ENCODE results near the gene PLPP3.
"Not testable (repeated sequence)": the region's sequence is repeated elsewhere in the genome, so short reads cannot be mapped to it uniquely, and the experiment has no call there.

The PLPP3 gene

DNA sequence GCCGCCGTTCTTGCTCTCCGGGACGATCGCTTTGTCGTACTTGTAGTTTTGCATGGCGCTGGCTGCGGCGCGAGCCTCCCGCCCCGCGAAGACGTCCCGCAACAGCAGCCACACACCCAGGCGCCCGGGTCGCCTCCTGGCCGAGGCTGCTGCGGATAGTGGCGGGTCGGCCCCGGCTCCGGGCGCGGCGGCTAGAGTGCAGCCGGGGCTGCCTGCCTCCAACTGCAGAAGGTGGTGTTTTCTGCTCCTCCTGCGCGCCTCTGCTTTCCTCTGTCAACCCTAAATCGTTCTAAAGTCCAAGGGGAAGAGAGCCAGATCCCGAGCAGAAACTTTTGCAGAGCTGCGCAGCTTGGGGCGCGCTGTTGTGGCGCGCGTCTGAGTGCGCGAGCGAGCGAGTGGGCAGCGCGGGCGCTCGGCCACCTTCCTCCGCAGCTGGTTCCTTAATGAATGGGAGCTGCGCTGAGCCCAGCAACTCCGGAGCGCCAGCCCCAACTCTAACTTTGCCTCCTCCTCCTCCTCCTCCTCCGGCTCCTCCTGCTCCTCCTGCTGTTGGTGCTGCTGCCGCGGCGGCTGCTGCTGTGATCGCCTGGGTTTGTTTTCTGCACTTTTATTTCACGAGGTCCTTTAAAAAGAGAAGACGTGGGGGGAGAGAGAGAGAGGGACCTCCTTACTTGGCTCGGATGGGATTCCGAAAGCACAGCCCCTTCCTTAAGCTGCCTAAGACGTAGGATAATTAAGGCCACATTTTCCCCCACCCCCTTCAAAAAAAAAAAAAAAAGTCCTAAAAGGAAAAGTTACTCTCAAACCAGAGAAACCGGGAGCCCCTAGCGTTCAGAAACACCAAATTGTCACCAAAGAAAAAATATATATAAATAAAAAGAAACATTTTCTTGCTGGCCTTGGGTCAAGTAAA, at the start of gene PLPP3:
Gene PLPP3, minus strand, starts transcription at position 601 of the 913 bp plus-strand sequence. Its CDS starts 547 bp downstream, at position 54.
- DNase-seq = peak in 1 of 2 experiments; percentile 43

DNA sequence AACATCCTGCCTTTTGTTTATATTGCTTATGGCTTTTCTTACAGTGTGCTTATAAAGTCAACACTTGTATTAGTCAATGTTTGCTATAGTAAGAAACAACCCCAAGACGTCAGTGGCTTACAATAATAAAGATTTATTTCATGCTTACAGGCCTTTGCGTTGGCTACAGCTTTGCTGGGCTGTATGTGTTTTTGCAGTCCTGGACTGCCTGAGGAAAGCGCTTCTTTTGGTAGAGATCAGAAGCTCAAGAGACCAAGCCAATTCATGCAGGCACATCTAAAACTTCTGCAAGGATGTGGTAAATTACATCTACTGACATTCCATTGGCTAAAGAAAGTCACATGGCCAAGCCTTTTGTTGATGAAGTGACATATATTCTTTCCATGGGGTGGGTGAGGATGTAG, 48.3 kb upstream of the PLPP3 start:
- no peak for DNase-seq

DNA sequence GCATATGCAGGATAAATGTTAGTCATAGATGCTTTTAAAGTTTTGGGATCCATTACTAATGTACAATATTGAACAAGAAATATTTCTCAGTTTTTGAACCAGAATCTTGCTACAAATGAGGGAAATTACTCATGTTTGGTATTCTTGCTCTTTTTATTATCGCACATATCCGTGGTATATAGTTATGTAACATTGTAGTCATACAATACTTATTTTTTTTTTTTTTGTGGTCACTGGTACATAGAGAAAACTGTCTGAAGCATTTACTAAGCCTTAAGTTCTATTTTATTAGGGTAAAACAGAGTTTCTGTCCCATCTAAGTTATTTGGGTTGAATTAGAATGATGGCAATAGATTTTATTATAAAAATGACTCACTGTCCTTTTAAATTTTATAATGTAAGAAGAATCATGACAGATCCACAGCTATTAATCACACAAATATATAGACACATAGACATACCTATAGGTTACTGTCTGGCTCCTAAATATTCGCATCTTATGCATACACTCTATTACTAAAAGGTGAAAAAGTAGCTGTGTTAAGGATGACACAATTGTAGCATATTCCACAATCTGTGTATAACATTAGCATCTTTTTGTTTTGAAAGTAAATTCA, 47.8 kb upstream of the PLPP3 start:
- DNase-seq = no peak

DNA sequence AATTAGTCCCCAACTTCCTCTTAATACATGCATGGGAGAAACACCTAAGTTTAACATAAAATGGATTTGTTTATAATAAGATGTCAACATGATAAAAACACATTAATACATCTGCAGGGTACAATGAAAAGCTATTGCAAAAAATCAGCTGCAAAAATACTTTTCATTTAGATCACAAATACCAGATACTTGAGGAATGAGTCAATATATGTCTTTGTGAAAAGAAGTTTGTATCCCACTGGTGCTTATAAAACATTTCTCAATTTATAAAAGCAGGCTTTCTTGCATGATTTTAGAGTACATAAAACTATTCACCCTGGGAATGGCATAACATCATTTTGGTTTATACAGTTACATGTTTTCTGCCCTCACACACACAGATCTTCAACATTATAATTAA, 47.2 kb upstream of the PLPP3 start:
- DNase-seq = no peak

DNA sequence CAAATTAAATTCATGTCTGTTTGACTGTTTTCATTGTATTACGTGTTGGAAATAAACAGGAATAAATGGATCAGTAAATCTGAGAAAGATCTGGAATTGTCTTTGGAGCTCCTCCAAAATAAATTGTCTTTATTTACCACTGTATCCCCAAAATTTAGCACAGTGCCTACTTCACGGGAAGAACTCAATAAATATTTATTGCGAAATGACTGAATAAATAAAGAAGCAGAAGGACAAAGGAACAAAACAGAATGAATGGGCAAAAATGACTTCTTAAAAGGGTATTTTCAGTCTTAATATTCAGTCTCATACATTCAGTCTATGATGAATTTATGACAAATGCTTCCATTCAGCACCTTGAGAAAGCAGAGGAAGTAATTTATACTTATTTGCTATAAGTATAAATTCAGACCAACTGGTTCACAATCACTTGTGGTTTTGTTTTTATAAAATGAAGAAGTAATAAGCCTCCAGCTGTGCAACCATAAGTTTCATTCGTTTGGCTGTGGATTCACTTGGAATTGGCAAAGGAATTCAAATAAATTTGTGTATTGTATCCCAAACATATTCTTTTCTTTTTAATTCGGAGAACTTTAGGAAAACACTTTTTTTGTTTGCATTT, 46.6 kb upstream of the PLPP3 start:
- DNase-seq = no peak

DNA sequence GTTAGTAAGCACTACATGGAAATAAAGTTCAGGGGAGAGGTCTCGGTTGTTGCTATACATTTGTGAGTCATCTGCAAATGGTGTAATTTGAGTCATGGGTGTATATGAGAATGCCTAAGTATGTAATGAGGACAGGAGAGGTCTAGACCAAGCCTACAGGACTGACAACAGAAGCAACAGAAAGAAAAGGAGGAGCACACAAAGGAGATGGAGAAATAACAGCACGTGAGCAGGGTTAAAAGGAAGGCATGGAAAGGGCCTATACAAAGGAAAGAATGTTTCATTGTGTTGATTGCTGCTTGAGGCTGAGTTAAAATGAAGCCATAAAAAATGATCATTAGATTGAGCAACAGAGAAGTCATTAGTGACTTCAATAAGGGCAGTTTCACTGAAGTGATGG, 37.8 kb upstream of the PLPP3 start:
- DNase-seq = no peak

DNA sequence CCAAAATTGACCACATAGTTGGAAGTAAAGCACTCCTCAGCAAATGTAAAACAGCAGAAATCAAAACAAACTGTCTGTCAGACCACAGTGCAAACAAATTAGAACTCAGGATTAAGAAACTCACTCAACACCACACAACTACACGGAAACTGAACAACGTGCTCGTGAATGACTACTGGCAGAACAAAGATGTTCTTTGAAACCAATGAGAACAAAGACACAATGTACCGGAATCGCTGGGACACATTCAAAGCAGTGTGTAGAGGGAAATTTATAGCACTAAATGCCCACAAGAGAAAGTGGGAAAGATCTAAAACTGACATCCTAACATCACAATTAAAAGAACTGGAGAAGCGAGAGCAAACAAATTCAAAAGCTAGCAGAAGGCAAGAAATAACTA, 31.4 kb upstream of the PLPP3 start:
- DNase-seq = not testable (repeated sequence)

DNA sequence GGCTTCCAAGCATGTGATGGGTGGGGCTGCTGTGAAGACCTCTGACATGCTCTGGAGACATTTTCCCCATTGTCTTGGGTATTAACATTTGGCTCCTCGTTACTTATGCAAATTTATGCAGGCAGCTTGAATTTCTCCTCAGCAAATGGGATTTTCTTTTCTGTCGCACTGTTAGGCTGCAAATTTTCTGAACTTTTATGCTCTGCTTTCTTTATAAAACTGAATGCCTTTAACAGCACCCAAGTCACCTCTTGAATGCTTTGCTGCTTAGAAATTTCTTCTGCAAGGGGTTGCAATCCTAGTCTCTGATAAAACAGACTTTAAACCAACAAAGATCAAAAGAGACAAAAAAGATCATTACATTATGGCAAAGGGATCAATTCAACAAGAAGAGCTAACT, 30.7 kb upstream of the PLPP3 start:
- DNase-seq = not testable (repeated sequence)

DNA sequence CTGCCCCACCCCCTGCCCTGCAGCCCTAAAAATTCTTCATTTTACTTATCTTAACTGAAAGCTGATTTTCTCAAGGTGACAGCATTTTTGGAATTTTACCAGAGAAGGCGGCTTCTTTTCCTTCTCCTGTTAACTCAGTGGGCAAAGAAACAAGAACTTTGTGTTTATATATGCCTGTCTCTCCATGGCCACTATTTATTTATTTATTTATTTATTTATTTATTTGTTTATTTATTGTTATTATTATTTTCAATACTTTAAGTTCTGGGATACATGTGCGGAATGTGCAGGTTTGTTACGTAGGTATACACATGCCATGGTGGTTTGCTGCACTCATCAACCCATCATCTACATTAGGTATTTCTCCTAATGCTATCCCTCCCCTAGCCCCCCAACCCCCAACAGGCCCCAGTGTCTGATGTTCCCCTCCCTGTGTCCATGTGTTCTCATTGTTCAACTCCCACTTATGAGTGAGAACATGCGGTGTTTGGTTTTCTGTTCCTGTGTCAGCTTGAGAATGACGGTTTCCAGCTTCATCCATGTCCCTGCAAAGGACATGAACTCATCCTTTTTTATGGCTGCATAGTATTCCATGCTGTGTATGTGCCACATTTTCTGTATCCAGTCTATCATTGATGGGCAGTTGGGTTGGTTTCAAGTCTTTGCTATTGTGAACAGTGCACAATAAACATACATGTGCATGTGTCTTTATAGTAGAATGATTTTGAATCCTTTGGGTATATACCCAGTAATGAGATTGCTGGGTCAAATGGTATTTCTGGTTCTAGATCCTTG, 16.2 kb upstream of the PLPP3 start:
- DNase-seq = not testable (repeated sequence)

DNA sequence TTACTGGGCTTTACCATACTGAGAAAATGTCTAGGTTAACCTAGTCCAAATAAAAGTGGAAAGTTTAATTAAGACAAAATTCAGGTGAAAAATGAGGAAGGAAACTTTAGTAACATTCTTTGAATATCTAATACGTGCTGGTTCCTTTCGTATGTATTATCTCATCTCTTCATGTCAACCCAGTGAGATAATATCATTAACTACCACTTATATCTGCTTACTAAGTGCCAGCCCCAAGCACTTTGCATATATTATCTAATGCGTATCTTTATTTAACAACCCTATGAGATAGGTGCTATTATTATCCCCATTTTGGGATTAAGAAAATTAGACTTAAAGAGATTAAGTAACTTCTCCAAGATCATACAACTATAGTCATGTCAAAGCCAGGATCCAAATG, 12.5 kb upstream of the PLPP3 start:
- no peak for DNase-seq

DNA sequence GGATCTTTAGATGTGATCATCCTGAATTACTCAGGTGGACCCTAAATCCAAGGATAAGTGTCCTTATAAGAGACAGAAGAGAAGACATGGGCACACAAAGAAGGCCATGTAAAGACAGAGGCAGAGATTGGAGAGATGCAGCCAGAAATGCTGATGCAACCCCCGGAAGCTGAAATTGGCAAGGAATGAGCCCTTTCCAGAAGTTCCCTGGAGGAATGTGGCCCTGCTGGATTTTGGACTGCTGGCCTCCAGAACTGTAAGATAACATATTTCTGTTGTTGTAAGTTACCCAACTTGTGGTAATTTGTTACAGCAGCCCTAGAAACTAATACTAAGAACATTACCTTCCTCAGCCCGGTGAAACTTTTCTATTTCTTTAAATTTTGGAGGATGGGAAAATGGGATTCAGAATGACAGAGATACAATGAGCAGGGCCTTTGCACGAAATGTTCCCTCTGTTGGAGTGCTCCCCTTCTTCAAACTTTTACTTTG, 11.2 kb upstream of the PLPP3 start:
- no peak for DNase-seq

DNA sequence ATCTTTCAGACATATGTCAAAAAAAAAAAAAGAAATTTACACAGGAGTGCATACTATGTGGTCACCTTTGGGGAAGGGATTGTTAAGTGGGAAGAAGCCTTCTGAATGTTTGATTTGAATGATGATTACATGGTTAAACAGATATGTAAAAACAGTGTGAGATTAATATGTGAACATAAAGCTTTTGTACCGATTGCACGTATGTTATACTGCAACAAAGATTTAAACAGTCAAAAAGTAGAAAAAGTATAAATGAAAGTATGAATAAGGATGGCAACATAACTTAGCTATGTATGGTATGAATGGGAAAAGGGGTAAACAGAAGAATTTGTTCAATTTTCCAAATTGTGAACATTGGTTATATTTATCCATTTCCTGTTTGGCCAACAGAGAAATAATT, 10.0 kb upstream of the PLPP3 start:
- DNase-seq = no peak

DNA sequence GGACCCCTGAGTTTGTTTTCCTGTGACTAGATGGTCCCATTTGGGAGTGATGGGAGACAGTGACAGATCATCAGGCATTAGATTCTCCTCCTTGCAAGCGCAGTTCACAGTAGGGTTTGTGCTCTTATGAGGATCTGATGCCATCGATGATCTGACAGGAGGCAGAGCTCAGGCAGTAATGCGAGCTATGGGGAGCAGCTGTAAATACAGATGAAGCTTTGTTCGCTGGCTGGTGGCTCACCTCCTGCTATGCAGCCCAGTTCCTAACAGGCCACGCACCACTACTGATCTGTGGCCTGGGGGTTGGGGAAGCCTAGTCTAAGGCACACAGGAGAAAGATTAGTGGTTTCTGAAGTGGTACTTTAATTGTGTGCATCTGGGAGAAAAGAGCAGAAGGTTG, 7.1 kb upstream of the PLPP3 start:
- no peak for DNase-seq

DNA sequence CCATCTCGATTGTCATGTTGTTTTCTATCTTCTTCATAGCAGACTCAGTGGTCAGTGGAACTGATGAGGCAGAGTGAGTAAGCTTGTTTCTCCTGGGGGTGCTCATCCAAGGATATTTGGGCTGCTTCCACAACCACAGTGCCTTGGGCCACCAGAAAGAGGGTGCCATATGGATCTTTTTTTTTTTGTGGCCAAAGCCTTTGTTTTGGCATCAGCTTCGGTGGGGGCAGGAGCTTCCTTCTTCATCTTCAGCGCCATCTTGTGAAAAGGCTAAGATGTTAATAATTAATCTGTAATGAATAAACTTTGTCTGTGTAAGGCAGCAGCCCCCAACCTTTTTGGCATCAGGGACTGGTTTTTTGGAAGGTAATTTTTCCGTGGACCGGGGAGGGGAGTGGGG, 6.6 kb upstream of the PLPP3 start:
- DNase-seq = no peak

DNA sequence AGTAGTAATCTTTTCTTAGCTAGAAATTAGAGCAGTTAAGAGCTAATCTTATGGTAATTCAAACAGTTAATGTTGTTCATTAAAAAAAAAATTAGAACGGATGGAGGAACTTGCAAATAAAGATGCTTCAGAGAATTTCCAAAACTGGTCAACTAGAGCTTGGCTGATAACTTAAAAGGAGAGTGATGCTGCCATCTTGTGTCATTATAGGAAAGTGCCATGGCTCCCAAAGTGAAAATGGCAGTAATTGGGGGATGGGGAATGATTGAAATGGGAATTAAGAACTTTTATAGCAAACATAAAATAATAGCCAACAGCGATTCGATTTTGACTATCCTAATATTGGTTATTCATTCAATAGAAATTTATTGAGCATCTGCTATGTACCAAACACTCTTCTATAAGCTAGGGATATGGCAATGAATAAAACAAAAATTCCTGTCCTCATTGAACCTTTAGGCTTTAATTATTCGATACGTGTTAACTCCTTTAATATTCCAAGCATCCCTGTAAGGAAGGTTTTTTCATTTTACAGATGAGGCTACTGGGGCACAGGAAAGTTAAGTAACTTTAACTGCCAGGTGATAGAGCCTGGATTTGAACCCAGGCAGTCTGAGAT, 5.7 kb upstream of the PLPP3 start:
- DNase-seq = peak; percentile 5 to 25

DNA sequence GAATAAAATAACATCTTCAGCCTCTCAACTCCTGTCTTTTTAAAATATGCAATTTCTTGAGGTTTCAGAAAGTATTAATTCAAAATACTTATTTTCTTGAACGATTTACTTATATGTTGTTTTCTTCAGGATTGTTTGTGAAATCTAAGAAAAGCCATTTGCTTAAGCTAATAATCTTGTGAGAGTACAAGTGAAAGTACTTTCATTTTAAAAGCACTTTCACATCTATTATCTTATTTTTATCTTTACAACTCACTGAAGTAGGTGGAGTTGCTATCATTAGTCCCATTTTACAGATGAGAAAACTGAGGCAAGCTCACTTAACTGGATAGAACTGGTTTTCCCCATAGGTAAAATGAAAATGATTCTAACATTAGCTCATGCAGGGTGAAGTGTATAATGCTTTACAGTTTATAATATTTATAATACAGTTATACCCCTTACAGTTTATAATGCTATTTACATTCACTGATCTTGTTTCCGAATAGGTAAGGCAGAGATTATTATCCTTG, 4.7 kb upstream of the PLPP3 start:
- no peak for DNase-seq

DNA sequence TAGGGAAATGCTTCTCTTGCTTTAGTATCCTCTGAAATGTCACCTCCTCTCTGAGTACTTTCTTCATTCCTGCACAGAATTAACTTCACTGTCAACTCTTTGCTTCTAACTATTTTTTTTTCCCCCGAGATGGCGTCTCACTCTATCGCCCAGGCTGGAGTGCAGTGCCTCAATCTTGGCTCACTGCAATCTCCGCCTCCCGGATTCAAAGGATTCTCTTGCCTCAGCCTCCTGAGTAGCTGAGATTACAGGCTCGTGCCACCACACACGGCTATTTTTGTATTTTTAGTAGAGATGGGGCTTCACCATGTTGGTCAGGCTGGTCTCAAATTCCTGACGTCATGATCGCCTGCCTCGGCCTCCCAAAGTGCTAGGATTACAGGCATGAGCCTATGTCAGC, 1.4 kb upstream of the PLPP3 start:
- no peak for DNase-seq

DNA sequence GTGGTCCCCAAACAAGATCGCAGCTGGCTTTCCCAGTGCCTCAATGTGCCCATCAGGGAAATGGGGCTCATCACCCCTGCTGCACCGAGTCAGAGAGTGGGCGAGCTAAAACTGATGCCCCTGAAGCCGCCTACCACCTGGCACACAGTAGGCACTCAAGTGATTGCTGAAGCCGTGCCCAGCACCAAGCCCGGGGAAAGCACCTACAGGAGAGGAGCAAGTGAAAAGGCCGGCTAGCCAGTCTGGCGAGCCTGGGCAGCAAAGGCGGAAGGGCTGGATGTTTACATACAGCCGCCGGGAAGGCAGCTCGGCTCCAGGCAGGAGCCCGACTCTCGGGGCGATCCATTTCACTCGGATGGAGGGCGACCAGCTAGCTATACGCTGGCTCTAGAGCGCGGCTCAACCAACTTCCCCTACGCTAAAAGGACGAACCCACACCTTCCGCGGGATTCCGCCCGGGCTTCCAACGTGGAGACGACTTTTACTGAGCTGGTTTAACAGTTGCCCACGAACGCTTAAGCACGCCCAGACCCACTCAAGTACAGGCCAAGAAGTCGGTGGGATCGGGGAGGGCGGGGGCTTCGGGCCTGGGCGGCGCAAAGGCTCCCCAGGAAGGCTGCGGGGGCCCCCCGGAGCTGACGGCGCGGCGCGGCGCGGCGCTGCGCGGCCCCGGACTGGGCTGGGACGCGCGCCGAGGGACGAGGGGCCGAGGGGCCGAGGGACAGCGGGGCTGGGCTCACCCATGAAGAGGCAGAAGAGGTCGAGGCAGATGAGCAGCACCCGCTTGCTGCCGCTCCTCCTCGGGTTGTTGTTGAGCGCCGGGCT, 1.0 kb downstream of the PLPP3 start:
- peak; percentile 28 to 35 for DNase-seq

DNA sequence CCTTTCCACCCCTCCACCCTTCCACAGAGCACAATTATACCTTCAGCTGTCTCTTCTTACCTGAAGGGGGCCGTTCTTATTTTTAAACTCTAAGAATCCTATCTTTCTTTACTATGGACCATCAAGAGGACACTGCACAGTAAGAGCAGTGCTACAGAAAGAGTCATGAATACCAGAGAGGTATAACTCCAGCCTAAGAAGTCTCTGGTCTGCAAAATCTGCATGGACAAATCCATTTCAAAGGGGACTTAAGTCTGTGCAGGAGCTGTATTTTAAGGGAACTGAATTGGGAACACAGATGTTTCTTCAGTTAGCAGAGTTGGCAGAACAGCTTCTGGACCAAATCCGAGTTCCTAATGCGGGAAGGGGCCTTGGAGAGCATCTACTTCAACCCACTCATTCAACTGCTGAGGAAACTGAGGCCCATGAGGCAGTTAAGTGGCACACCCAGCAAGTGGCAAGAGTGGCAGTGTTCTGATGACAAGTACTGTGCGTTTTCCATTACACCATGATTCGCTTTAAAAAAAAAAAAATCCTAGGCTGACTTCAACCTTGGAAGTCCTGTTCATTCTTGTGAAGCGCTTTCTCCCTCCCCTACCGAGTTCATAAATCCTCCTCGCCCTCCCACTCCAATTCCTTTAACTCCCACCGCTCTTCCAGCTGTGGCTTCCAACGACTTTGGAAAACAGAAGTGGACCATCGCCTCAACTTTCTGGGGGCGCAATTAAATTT, 1.8 kb downstream of the PLPP3 start:
- DNase-seq = no peak

DNA sequence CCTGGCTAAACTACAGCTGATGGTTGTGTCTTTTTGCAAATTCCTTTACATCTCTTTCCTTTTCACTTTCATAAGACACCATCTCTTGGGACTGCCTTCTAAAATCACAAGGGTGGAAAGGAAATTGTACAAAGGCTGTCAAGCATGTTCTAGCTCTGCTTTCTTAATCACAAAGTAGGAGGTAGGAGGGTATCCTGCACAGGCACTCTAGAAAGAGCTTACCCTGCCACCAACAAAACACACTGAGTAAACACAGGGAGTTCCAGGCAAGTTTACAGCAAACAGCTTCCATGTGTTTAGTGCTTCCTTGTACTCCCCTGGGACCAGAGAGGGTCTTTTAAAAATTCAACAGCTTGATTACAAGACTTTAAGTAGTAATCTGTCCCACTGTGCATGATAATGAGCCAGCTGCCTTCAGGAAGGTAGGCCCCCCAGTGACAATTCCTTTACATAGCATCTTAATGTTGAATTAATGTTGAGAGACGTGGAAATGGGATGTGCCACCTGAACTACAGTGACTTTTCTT, 2.4 kb downstream of the PLPP3 start:
- peak in 1 of 2 experiments; percentile 8 for DNase-seq
